NCI-H1105 treated with DMSO at 0.1 percent for 48 hours (cell line): Measurements from ENCODE around the gene E4F1.
A peak's percentile ranks its signal among the peaks of the same experiment; 100 is the strongest.

Experiments used
- DNase-seq: peaks from one replicate; lab custom pipeline; 2025; lab: John Stamatoyannopoulos, UW

E4F1 gene

DNA sequence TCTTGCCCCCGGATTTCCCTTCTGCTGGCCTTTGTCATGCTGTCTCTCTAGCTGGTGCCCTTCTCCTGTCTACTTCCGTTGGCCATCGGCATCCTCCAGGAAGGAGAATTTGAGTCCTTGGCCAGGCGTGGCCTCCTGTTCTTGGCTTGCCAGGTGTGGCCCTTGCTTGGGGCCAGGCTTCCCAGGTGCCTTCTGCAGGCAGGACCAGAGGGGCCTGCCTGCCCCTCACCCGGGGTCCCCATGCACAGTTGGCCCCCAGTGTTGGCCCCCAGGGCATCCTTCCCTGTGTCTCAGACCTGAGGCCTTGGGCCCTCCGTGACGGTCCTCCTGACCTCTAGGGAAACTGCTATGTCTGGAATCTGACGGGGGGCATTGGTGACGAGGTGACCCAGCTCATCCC is 15.5 kb upstream of the E4F1 start:
- DNase-seq, result no peak

DNA sequence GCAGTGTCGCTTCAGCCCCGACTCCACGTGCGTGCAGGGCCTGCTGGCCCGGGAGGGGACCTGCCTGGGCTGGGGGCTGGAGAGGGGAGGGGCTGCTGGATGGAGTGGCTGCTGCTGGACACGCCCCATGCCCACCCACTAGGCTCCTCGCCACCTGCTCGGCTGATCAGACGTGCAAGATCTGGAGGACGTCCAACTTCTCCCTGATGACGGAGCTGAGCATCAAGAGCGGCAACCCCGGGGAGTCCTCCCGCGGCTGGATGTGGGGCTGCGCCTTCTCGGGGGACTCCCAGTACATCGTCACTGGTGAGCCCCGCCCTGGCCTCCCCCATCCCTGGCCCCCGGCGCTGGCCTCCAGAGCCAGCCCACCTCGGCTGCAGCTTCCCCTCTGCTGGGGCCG is 15.1 kb upstream of the E4F1 start:
- DNase-seq, result peak; percentile 4

GRCh38 chr16:2208772-2209171 is 14.6 kb upstream of the E4F1 start:
- DNase-seq, result no peak

DNA sequence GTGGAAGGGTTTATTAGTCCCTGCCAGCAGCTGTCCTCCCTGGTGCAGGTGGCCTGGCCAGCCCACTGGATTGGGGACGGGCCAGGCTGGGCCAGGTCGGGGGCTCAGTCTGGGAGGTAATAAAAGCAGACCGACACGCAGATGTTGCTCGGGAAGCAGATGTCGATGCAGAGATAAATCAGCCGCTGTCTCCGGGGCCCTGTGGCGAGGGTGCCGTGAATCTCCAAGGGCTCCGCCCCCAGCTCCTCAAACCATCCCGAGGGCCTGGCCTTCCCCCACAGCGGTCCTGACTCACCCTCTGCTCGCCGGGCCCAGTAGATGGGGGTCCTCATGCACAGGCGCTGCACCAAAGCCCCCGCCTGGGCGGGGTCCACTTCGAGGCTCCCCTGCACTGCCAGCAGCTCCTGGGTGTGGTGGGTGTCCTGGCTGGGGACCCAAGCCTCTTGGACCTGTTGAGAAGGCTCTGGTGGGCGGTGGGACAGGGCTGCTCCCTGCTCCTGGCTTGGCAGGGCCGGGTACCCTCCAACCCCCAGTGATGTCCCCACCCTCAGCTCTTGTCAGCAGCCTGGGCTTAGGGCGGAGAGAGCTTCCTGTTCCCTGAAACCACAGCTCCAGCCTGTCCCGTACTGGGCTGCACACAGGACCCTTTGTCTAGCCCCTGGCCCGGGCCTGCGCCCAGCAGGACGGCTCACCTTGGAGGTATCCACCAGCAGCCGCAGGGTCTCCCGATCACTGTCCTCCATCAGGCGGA is 14.0 kb upstream of the E4F1 start:
- DNase-seq, result no peak

DNA sequence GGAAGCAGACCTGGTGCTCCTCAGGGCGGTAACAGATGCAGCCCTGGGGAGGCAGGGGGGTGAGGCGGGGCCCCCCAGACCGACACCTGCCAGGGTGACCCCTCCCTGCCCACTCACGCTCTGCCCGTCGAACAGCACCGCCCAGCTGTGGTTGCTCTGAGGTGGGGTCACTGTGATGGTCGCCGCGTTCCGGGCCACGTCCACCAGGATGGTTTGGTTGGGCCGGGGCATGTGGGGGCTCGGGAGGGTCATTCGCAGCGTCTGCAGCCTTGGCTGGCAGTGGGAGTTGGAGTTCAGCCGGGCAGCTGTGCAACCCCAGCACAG is 13.4 kb upstream of the E4F1 start:
- no peak for DNase-seq

DNA sequence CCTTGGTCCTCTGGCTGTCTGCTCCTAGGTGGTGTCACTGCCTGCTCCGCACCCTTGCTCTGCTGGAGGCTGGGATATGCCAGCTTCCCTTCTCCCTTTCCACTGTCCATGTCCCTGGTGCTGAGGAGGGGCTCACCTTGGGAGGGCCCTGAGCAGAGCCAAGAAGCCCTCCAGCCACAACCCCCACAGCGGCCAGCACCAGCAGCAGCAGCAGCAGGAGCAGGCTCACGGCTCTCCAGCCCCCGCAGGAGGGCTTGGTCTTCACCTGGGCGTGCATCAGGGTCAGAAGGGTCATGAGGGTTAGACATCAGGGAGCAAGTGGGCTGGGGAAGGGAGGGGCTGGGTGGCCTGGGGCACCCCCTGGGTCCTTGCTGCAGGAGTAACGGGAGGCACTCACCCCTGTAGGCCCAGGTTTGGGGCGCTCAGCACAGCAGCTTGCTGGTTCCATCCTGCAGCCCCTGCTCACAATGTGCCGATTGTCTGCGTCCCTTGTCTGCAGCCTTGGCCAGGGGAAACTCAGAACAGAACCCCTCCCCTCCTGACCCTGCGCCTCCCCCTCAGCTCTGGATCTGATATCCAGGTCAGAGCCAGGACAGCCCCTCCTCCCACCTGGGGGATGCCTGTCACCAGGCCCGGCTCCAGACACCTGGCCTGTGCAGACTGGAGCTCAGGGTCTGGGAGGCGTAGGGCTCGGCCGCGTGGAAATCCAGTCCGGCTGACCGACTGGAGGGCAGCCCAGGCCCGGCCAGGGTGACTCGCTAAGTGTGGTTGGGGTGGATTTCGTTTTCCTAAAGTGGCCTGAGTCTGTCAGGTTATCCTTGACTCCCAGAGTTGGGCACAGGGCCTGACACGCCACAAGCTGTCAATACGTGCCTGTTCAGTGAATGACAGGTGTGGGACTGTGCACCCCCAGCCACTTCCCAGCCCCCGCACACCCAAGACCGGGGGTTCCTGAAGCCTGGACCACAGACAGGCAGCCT is 12.7 kb upstream of the E4F1 start, which contains the start of gene BRICD5:
TSS of gene BRICD5 (minus strand) at position 478 of the 980 bp plus-strand sequence. CDS start at position 448, 30 bp downstream.
- no peak for DNase-seq

- DNase-seq, result no peak
Measured at GRCh38 chr16:2211923-2212347, 11.5 kb upstream of the E4F1 start.

- DNase-seq, result no peak
Measured at GRCh38 chr16:2212362-2213324, 10.7 kb upstream of the E4F1 start.

- no peak for DNase-seq
Measured at GRCh38 chr16:2213817-2214718, 9.3 kb upstream of the E4F1 start.

DNA sequence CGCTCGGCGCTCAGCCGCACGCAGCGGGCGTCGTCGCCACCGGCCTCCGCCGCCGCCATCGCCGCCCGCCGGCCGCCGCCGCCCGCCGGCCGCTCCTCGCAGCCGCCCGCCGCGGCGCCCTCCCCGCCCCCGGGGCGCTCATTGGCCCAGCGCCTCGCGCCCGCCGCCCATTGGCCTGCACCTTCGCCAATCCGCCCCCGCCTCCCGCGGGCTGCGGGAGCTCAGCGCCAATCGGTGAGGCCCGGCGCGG is 8.7 kb upstream of the E4F1 start, which contains the start of gene PGP:
TSS of gene PGP (minus strand) at position 122 of the 250 bp plus-strand sequence. CDS start at position 59, 63 bp downstream.
- no peak for DNase-seq

DNA sequence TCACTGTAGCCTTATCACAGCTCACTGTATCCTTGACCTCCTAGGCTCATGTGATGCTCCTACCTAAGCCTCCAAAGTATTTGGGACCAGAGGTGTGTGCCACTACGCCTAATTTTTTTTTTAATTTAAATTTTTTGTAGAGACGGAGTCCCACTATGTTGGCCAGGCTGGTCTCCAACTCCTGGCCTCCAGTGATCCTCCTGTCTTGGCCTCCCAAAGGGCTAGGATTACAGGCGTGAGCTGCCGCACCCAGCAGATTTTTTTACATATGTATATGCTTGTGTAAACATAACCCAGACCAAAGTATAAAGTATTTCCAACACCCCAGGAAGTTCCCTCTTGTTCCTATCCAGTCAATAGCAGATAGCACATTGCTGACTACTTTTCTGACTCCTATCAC is 7.1 kb upstream of the E4F1 start:
- DNase-seq, result no peak

DNA sequence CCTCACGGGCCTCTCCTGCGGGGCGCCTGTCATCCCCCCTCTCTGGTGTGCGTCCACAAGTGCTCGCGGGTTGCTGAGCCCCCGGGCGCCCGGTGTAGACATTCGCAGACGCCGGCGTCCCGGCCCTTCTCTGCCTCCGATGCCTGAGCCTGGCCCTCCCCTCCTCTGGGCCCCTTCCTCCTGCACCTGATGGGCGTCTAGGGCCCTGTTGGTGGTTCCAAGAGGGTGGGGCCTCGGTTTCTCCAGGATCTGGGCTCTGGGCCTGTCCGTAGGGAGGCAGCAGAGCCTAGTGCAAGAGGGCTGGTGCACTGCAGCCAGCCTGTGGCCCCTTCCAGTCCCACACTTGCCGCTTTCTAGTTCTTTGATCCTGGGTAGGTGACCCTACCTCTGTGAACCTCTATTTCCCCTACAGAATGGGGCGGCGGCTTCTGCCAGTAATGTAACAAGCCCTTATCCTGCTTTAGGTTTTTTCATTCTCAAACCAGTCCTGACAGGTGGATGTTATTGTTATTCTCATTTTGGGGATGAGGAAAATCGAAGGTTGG is 623 bp downstream of the E4F1 start:
- DNase-seq, result no peak

- no peak for DNase-seq
Measured at GRCh38 chr16:2226245-2226793, 2.9 kb downstream of the E4F1 start.

DNA sequence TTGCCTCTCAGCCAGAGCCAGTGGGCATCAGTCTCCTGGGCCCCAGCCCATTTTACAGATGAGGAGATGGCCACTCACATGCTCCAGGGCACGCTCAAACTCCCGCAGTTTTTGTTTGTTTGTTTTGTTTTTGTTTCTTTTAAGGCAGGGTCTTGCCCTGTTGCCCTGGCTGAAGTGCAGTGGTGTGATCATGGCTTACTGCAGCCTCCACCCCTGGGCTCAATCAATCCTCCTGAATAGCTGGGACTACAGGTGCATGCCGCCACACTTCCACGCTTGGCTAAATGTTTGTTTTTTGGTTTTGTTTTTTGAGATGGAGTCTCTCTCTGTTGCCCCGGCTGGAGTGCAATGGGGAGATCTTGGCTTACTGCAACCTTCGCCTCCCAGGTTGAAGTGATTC is 3.5 kb downstream of the E4F1 start:
- DNase-seq, result no peak

GRCh38 chr16:2228161-2228824 is 4.9 kb downstream of the E4F1 start:
- DNase-seq, result no peak

DNA sequence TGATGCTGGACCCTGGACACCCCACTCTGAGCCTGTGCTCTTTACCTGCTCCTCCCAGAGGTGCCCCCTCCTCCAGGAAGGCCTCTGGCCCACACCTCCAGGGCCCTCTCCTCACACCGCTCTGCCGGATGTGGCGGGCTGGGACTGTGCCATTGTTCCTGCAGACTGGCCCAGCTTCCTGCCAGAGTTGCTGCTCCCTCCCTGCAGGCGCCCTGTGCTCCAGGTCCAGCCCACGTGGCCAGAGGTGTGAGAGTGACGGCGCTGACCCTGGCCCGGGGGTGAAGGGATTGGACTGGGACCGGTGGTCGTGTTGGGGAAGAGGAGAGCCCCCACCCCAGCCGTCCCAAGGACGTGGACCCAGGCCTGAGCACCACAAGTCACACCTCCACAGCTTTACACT is 5.7 kb downstream of the E4F1 start:
- DNase-seq, result no peak

DNA sequence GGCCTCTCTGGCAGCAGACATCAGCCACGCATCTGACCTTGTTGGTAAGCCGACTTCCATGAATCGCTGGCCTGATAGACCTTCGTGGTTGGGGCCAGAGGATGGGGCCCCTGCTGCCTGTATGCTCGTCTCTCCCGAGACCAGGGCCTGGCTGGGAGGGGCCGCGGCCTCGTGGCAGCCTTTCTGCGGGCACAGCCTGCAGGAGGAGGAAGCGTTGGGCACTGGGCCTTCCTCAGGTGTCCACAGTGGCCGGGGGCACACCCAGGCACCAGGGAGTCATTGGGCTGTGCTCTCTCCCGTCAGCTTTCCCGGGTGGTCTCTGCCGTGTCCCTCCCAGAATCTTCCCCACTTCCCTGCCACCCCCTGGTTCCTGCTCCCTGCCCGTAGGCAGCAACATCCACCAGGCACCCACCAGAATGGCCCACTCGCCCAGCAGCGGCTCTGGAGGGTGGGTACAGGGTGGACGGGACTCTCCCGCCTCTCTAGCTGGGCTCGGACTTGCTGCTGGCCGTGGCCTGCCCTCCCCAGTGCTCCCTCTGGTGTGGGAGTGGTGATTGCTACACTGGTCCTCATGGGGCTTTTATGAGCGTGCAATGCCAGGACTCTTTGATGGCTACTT is 6.3 kb downstream of the E4F1 start:
- no peak for DNase-seq

DNA sequence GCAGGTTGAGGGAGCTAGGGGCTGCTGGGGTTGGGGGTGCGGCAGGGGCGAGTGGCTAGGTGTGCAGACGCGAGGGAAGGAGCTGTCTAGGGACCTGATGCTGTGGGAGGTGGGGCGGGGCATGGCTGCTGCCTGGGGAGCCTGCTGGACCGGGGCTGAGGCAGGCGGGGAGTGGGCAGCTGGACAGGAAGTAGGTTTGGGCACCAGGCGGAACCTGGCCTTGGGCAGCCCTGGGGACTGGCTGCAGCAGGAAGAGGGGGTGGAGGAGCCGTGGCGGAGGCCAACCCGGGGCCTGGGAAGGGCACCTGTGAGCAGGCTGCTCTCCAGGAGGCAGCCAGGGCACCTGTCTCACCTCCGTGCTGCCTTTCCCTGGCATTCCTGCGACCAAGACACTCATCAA is 7.0 kb downstream of the E4F1 start:
- no peak for DNase-seq
